Measurements from ENCODE around the gene ANKRD28.

Gene ANKRD28

GRCh38 chr3:15657016-15657415, 140.8 kb downstream of the ANKRD28 start:
- no peak for DNase-seq

- DNase-seq = no peak
Observed at GRCh38 chr3:15656342-15656741, 141.4 kb downstream of the ANKRD28 start.

GRCh38 chr3:15654891-15655290, 142.9 kb downstream of the ANKRD28 start:
- no peak for DNase-seq

- DNase-seq = no peak
Observed at GRCh38 chr3:15654127-15654526, 143.7 kb downstream of the ANKRD28 start.

- DNase-seq = no peak
Observed at GRCh38 chr3:15653321-15653720, 144.5 kb downstream of the ANKRD28 start.

- DNase-seq = no peak
Observed at GRCh38 chr3:15651396-15651795, 146.4 kb downstream of the ANKRD28 start.

- DNase-seq = no peak
Observed at GRCh38 chr3:15649858-15650257, 147.9 kb downstream of the ANKRD28 start.

GRCh38 chr3:15649341-15649740, 148.4 kb downstream of the ANKRD28 start:
- DNase-seq = no peak

GRCh38 chr3:15647611-15648167, 150.1 kb downstream of the ANKRD28 start:
- DNase-seq = no peak

- DNase-seq = no peak
Observed at GRCh38 chr3:15646851-15647511, 150.8 kb downstream of the ANKRD28 start.

- no peak for DNase-seq
Observed at GRCh38 chr3:15645740-15646501, 151.9 kb downstream of the ANKRD28 start.

GRCh38 chr3:15645246-15645645, 152.5 kb downstream of the ANKRD28 start:
- no peak for DNase-seq

GRCh38 chr3:15638891-15639262, 158.9 kb downstream of the ANKRD28 start:
- no peak for DNase-seq

- no peak for DNase-seq
Observed at GRCh38 chr3:15638193-15638890, 159.4 kb downstream of the ANKRD28 start.

GRCh38 chr3:15637131-15637951, 160.4 kb downstream of the ANKRD28 start:
- no peak for DNase-seq

- DNase-seq = no peak
Observed at GRCh38 chr3:15636028-15636709, 161.6 kb downstream of the ANKRD28 start.

GRCh38 chr3:15635121-15635661, 162.6 kb downstream of the ANKRD28 start:
- no peak for DNase-seq

GRCh38 chr3:15634671-15635070, 163.1 kb downstream of the ANKRD28 start:
- DNase-seq = no peak

- DNase-seq = no peak
Observed at GRCh38 chr3:15633766-15634598, 163.8 kb downstream of the ANKRD28 start.

GRCh38 chr3:15633159-15633558, 164.6 kb downstream of the ANKRD28 start:
- DNase-seq = no peak

- no peak for DNase-seq
Observed at GRCh38 chr3:15632212-15632580, 165.6 kb downstream of the ANKRD28 start.
